Urinary bladder (tissue), 4 donors: ENCODE measurements around the gene STAU1. TPM values are rescaled to one million over a fixed set of nuclear protein-coding genes. Genes with fewer than 3 reads are reported as not detected.
"Not testable (repeated sequence)": the region's sequence is repeated elsewhere in the genome, so short reads cannot be mapped to it uniquely, and the experiment has no call there.

Experiments used
- DNase-seq: peaks from one replicate; pipeline ENCODE4 v3.0.0-alpha.2; 2015; ENCODE audit errors: extremely low spot score
- H3K27ac ChIP-seq: one replicate; pipeline ENCODE4 v1.5.1; 2013; ENCODE audit warnings: low read depth, mild to moderate bottlenecking, moderate library complexity
- H3K36me3 ChIP-seq: one replicate; pipeline ENCODE4 v1.6.1; 2013; ENCODE audit warnings: mild to moderate bottlenecking, moderate library complexity; ENCODE audit not compliant: insufficient read depth
- H3K4me1 ChIP-seq: one replicate; pipeline ENCODE4 v1.6.1; 2013; ENCODE audit warnings: mild to moderate bottlenecking, moderate library complexity; ENCODE audit not compliant: insufficient read depth
- H3K4me3 ChIP-seq: one replicate; pipeline ENCODE4 v1.5.1; 2013; ENCODE audit warnings: low read depth, low read length
- WGBS: extraction: QIAGEN DNeasy Blood & Tissue Kit; methylation state at CpG from one replicate; pipeline ENCODE4 v1.1.7; 2013; 5-methylcytosine and 5-hydroxymethylcytosine counted together
- polyA plus RNA-seq: library from polyadenylated mRNA; stranded (reverse); fragments of 200-250 nt; gene quantifications from one replicate; pipeline ENCODE4 v1.2.3, GENCODE V29; 2013
- total RNA-seq: library from RNA; depleted of rRNA; stranded (reverse); fragments of >200 nt; gene quantifications from one replicate; pipeline ENCODE4 v1.2.3, GENCODE V29; 2014
- donor health status: healthy with polysubstance abuse.
- donor health status: healthy.

STAU1 gene
- total and polyA plus RNA-seq, 2 donors = 46.4 to 61.0 TPM

DNA sequence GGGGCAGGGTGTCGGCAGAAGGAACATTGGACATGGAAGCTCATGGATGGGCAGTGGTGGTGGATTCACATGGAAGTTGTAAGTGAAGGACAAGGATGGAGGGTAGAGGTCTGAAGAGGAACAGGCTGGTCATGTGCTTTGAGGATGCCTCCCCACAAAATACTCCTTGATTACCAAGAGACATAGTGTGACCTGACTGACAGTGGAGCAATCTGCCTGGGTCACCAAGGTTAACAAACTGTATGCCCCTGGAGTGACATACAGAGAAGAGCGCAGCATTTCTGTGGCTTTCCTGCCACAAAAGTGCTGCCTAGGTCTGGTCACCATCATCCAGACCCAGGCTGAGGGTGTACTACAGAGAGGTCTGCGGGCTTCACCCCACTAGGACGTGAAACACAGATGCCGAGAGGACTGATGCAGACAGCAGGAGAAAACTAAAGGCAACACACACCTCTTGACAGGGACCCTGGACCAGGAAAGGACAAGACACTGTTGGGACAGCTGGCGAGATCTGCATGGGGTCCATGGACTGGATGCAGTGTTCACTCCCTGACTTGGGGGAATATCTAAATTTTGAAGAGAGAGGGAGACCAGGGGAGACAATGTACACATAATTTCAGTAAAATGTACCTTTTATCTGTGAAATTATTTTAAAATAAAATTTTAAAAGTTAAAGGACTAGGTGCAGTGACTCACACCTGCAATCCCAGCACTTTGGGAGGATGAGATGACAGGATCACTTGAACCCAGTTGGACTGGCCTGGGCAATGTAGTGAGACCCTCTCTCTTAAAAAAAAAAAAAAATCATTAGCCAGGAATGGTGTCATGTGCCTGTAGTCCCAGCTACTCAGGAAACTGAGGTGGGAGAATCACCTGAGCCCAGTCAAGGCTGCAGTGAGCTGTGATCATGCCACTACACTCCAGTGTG is 77.1 kb downstream of the STAU1 start:
- 95% methylated on average over 6 of the region's 6 CpGs for WGBS
- H3K4me3 ChIP-seq = no peak overlapping the region
- no peaks in the 10 kb centered on the region for H3K4me1 ChIP-seq
- no peak overlapping the region for H3K27ac ChIP-seq
- H3K36me3 ChIP-seq = peaks cover 4% of the 10 kb centered on the region
- no peak for DNase-seq

DNA sequence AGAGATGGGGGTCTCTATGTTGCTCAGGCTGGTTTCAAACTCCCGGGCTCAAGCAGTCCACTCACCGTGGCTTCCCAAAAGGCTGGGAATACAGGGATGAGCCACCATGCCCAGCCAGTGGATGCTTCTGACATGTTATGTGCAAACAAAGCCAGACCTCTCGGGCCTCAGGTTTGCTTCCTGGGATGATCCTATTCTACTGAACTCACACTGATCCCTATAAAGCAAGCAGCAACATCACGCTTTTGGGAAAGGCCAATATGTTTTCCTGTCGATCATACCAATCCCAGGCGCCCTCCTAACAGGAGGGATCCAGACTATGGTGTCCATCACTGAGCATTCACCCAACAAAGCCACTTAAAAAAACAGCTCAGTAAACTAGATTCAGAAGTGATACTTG is 81.8 kb downstream of the STAU1 start:
- H3K27ac ChIP-seq = no peak overlapping the region
- H3K4me3 ChIP-seq = no peak overlapping the region
- peaks cover 2% of the 10 kb centered on the region for H3K36me3 ChIP-seq
- WGBS = 94% methylated on average over 6 of the region's 6 CpGs
- no peak for DNase-seq
- no peaks in the 10 kb centered on the region for H3K4me1 ChIP-seq

GRCh38 chr20:49104979-49105547 is 83.1 kb downstream of the STAU1 start:
- H3K36me3 ChIP-seq, DNase-seq, H3K4me3 ChIP-seq, H3K4me1 ChIP-seq, H3K27ac ChIP-seq: not testable (repeated sequence)
- 93% methylated on average over 11 of the region's 11 CpGs for WGBS

DNA sequence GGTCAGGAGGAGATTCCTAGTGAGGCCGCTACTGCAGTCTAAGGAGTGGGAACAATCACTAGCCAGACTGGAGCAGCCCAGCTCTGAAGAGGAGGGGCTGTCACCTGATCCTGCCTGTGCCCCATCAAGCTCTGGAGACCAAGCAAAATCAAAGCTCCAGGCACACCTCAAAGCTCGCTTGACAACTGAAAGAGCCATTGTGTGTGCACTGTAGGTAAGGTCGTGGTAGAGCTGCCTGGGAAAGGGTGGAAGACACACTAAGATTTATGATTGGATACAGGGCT is 83.8 kb downstream of the STAU1 start:
- no peaks in the 10 kb centered on the region for H3K4me1 ChIP-seq
- WGBS = 80% methylated on average over 3 of the region's 3 CpGs
- DNase-seq = no peak
- no peak overlapping the region for H3K27ac ChIP-seq
- H3K4me3 ChIP-seq = no peak overlapping the region
- H3K36me3 ChIP-seq = peaks cover 2% of the 10 kb centered on the region

DNA sequence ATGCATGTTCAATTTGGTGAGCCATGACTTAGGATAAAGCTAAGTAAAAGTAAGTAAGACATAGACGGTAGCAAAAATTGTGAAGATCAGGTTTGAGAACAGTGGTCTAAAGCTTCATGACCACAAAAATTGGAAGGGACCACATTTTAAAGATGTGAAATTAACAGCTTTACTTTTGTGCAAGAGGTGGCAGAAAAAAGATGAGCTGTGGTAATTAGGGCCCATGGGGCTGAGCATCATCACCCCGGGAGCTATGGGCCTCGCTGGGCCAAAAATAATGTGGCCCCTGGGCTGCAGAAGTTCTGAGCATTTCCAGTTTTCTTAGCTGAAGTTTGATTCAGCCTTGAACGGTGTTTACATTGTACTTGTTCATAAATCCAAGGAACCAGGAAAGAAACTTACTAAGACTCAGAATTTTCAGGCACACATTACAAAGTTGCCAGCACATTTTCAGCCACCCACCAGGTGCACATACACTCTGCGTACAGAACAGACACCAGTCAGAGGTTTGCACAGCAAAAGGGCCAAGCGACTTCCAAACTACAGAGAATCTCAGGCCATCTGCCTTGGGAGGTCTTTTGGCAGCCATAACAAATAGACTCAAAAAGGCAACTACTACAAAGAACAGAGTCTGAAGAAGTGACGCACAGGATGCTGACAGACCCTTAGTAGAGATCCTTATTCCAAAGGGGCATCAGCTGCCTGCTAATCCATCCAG is 84.3 kb downstream of the STAU1 start:
- H3K27ac ChIP-seq = no peak overlapping the region

GRCh38 chr20:49103019-49103418 is 85.1 kb downstream of the STAU1 start:
- Histone ChIP-seq H3K27ac (no peak overlapping the region), H3K4me3 (no peak overlapping the region), H3K36me3 (peaks cover 2% of the 10 kb centered on the region), H3K4me1 (no peaks in the 10 kb centered on the region)
- 86% methylated on average over 4 of the region's 4 CpGs for WGBS
- no peak for DNase-seq

More for the DNA sequence above, 84.3 kb downstream of the STAU1 start:
- DNase-seq = no peak
- no peak overlapping the region for H3K4me3 ChIP-seq
- peaks cover 2% of the 10 kb centered on the region for H3K36me3 ChIP-seq
- WGBS = 93% methylated on average over 7 of the region's 7 CpGs
- H3K4me1 ChIP-seq = no peaks in the 10 kb centered on the region

- Histone ChIP-seq H3K36me3 (peaks cover 2% of the 10 kb centered on the region), H3K4me3 (no peak overlapping the region), H3K4me1 (no peaks in the 10 kb centered on the region), H3K27ac (no peak overlapping the region)
- DNase-seq = no peak
- 92% methylated on average over 4 of the region's 4 CpGs for WGBS
These were observed 87.2 kb downstream of the STAU1 start for GRCh38 chr20:49100972-49101371.

GRCh38 chr20:49100292-49100691 is 87.8 kb downstream of the STAU1 start:
- H3K4me3 ChIP-seq, H3K4me1 ChIP-seq, DNase-seq, H3K27ac ChIP-seq, H3K36me3 ChIP-seq: not testable (repeated sequence)
- 86% methylated on average over 5 of the region's 5 CpGs for WGBS

DNA sequence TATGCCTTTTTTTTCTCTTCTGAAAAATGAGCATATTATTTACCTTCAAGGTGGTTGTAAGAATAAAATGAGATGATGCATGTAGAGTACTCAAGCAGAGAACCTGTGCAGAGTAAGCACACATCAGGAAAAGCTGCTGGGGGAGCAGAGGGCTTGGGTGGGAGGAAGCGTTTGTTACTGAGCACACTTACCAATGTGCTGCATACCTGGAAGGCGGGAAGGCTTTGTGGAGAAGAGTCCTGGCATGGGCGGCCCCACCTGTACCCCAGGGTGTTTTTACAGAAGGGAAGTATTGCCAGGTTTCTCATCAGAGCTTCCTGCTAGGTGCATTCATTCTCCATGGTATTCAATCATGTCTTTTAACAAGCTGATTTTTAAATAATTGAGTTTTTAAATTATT is 89.1 kb downstream of the STAU1 start:
- no peak overlapping the region for H3K27ac ChIP-seq
- H3K36me3 ChIP-seq = peaks cover 2% of the 10 kb centered on the region
- 96% methylated on average over 3 of the region's 3 CpGs for WGBS
- H3K4me3 ChIP-seq = no peak overlapping the region
- no peak for DNase-seq
- H3K4me1 ChIP-seq = no peaks in the 10 kb centered on the region

- Histone ChIP-seq H3K4me3 (no peak overlapping the region), H3K36me3 (peaks cover 2% of the 10 kb centered on the region), H3K27ac (no peak overlapping the region), H3K4me1 (no peaks in the 10 kb centered on the region)
- no peak for DNase-seq
- WGBS = 87% methylated on average over 4 of the region's 4 CpGs
These were observed 90.0 kb downstream of the STAU1 start for GRCh38 chr20:49098136-49098535.

- Histone ChIP-seq H3K27ac (no peak overlapping the region), H3K4me3 (no peak overlapping the region), H3K4me1 (no peaks in the 10 kb centered on the region), H3K36me3 (peaks cover 2% of the 10 kb centered on the region)
- WGBS = 92% methylated on average over 7 of the region's 7 CpGs
- DNase-seq = no peak
These were observed 91.0 kb downstream of the STAU1 start for GRCh38 chr20:49097159-49097558.

DNA sequence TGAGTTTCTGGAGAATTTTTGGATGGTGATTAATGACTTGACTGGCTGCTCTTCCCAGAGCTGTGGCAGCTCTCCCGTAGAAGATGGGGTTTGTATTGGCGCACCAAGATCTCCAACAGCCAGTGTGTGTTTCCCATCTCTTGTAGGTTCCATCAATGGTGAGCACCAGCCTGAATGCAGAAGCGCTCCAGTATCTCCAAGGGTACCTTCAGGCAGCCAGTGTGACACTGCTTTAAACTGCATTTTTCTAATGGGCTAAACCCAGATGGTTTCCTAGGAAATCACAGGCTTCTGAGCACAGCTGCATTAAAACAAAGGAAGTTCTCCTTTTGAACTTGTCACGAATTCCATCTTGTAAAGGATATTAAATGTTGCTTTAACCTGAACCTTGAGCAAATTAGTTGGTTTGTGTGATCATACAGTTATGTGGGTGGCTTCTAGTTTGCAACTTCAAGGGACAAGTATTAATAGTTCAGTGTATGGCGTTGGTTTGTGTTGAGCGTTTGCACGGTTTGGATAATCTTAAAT is 91.9 kb downstream of the STAU1 start:
- Histone ChIP-seq H3K36me3 (peaks cover under 1% of the 10 kb centered on the region), H3K4me3 (no peak overlapping the region)
- WGBS = 92% methylated on average over 7 of the region's 7 CpGs

GRCh38 chr20:49091762-49092161 is 96.4 kb downstream of the STAU1 start:
- H3K36me3 ChIP-seq = peaks cover 5% of the 10 kb centered on the region
- H3K27ac ChIP-seq = no peak overlapping the region
- no peak for DNase-seq
- WGBS = 98% methylated on average over 1 of the region's 1 CpG
- H3K4me3 ChIP-seq = no peak overlapping the region
- H3K4me1 ChIP-seq = no peaks in the 10 kb centered on the region

More for the DNA sequence above, 91.9 kb downstream of the STAU1 start:
- Histone ChIP-seq H3K27ac (no peak overlapping the region), H3K4me1 (no peaks in the 10 kb centered on the region)
- DNase-seq = no peak

- Histone ChIP-seq H3K27ac (no peak overlapping the region), H3K4me3 (no peak overlapping the region), H3K36me3 (peaks cover 5% of the 10 kb centered on the region), H3K4me1 (no peaks in the 10 kb centered on the region)
- no peak for DNase-seq
- WGBS = 97% methylated on average over 8 of the region's 8 CpGs
These were observed 97.0 kb downstream of the STAU1 start for GRCh38 chr20:49091104-49091503.
